CD8-positive, alpha-beta memory T cell (primary cell): ENCODE data around the gene C1orf174. TPM values are rescaled to one million over a fixed set of nuclear protein-coding genes. Genes with fewer than 3 reads are reported as not detected.

Source experiments
- CTCF ChIA-PET: fragments of 350-600 bp; sonication (Branson Sonifier 250); formaldehyde crosslinking; loops from one replicate; lab custom pipeline; 2021; ENCODE audit warnings: antibody characterized with exemption; lab: Charles Lee
- POLR2A ChIA-PET: fragments of 350-600 bp; sonication (Branson Sonifier 250); formaldehyde crosslinking; loops from one replicate; lab custom pipeline; 2021; ENCODE audit warnings: antibody characterized with exemption; lab: Charles Lee
- DNase-seq, 5 donors: peaks; one replicate each; pipeline versions ENCODE4 v3.0.0 to v3.0.0-alpha.2; 2020 to 2022; ENCODE audit warnings: mixed read lengths in 1 of 5
- H3K27ac ChIP-seq: one replicate; pipeline ENCODE4 v1.7.0; 2013; ENCODE audit warnings: low read depth, mild to moderate bottlenecking, low read length, moderate library complexity
- H3K27me3 ChIP-seq: 2 replicates; pipeline ENCODE4 v1.7.0; 2013; ENCODE audit warnings: low read length, mild to moderate bottlenecking; ENCODE audit not compliant: insufficient read depth, poor library complexity, severe bottlenecking
- H3K36me3 ChIP-seq: 2 replicates; pipeline ENCODE4 v1.7.0; 2013; ENCODE audit warnings: mild to moderate bottlenecking, low read length, moderate library complexity; ENCODE audit not compliant: insufficient read depth
- H3K4me1 ChIP-seq: 2 replicates; pipeline ENCODE4 v1.7.0; 2013; ENCODE audit warnings: mild to moderate bottlenecking, low read length, moderate library complexity; ENCODE audit not compliant: insufficient read depth
- H3K4me3 ChIP-seq: 2 replicates; pipeline ENCODE4 v1.7.0; 2013; ENCODE audit warnings: mild to moderate bottlenecking, low read length
- H3K9me3 ChIP-seq: 2 replicates; pipeline ENCODE4 v1.7.0; 2013; ENCODE audit warnings: mild to moderate bottlenecking, low read length
- H3K27ac Mint-ChIP-seq, 8 donors: one replicate each; pipeline ENCODE4 v1.8.0; 2020 to 2021; ENCODE audit warnings: mixed read lengths in 8 of 8, mild to moderate bottlenecking in 6 of 8, inconsistent platforms in 3 of 8, moderate library complexity in 3 of 8
- H3K27me3 Mint-ChIP-seq, 2 donors: one replicate each; pipeline ENCODE4 v1.8.0; 2020 to 2021; ENCODE audit warnings: mixed read lengths in 2 of 2, mild to moderate bottlenecking in 1 of 2, moderate library complexity in 1 of 2
- H3K36me3 Mint-ChIP-seq, 3 donors: one replicate each; pipeline ENCODE4 v1.8.0; 2020 to 2021; ENCODE audit warnings: mixed read lengths in 3 of 3, inconsistent platforms in 1 of 3, mild to moderate bottlenecking in 1 of 3
- H3K4me1 Mint-ChIP-seq, 3 donors: one replicate each; pipeline ENCODE4 v1.8.0; 2020 to 2021; ENCODE audit warnings: mixed read lengths in 3 of 3, inconsistent platforms in 1 of 3, mild to moderate bottlenecking in 1 of 3
- H3K4me3 Mint-ChIP-seq, 7 donors: one replicate each; pipeline ENCODE4 v1.8.0; 2020 to 2021; ENCODE audit warnings: mixed read lengths in 7 of 7, mild to moderate bottlenecking in 6 of 7, moderate library complexity in 4 of 7, inconsistent platforms in 2 of 7
- H3K9me3 Mint-ChIP-seq, 5 donors: one replicate each; pipeline ENCODE4 v1.8.0; 2020 to 2022; ENCODE audit warnings: mixed read lengths in 5 of 5, mild to moderate bottlenecking in 3 of 5, moderate library complexity in 2 of 5, inconsistent platforms in 1 of 5
- polyA plus RNA-seq: library from polyadenylated mRNA; unstranded; fragments of 300-500 nt; fragmentation: Illumina TruSeq; gene quantifications from one replicate; pipeline ENCODE4 v1.2.3, GENCODE V29; 2021
- total RNA-seq, 2 experiments: library from RNA; stranded (reverse); gene quantifications; one replicate each; pipeline ENCODE4 v1.2.3, GENCODE V29; 2021

C1orf174 gene
- total and polyA plus RNA-seq, 3 experiments from 2014 or later: 31.1 to 51.8 (median 49.7) TPM

GRCh38 chr1:3905266-3905952 lies 5.3 kb upstream of the C1orf174 start:
- POLR2A ChIA-PET: no interaction called here
- no peak overlapping the region for H3K27ac Mint-ChIP-seq
- DNase-seq: peak in 1 of 5 donors; percentile 22
- H3K27me3 ChIP-seq: no peaks in the 10 kb centered on the region
- H3K27ac ChIP-seq: no peak overlapping the region
- H3K4me3 ChIP-seq: no peak overlapping the region
- H3K4me1 ChIP-seq: peaks cover 36% of the 10 kb centered on the region
- H3K9me3 Mint-ChIP-seq: no peaks in the 10 kb centered on the region
- H3K36me3 ChIP-seq: no peaks in the 10 kb centered on the region
- H3K4me3 Mint-ChIP-seq: peak overlapping the region in 1 of 7 donors; percentile 29
- CTCF ChIA-PET: interaction anchor here (1.1 to 1.5 kb wide), 2 partner anchors 48 to 181 kb away, joined by 3 read pairs; partner anchors contain the start of gene DFFB
- peaks cover 6 to 9% of the 10 kb centered on the region in 2 donors for H3K27me3 Mint-ChIP-seq
- H3K4me1 Mint-ChIP-seq: peaks cover 7 to 26% (median 21%) of the 10 kb centered on the region in 3 donors
- H3K9me3 ChIP-seq: no peaks in the 10 kb centered on the region
- H3K36me3 Mint-ChIP-seq: peaks cover 0 to 5% (median 0%) of the 10 kb centered on the region in 3 donors

- H3K4me1 ChIP-seq: peaks cover 36% of the 10 kb centered on the region
- H3K36me3 Mint-ChIP-seq: peaks cover 0 to 9% (median 0%) of the 10 kb centered on the region in 3 donors
- H3K9me3 ChIP-seq: no peaks in the 10 kb centered on the region
- POLR2A ChIA-PET: no interaction called here
- no peaks in the 10 kb centered on the region for H3K9me3 Mint-ChIP-seq
- H3K27ac Mint-ChIP-seq: no peak overlapping the region
- DNase-seq: no peak
- no peaks in the 10 kb centered on the region for H3K27me3 ChIP-seq
- peaks cover 6 to 7% of the 10 kb centered on the region in 2 donors for H3K27me3 Mint-ChIP-seq
- CTCF ChIA-PET: interaction anchor here (1.1 to 1.5 kb wide), 2 partner anchors 47 to 180 kb away, joined by 3 read pairs; partner anchors contain the start of gene DFFB
- H3K4me1 Mint-ChIP-seq: peaks cover 8 to 32% (median 21%) of the 10 kb centered on the region in 3 donors
- H3K27ac ChIP-seq: no peak overlapping the region
- H3K4me3 ChIP-seq: no peak overlapping the region
- H3K36me3 ChIP-seq: no peaks in the 10 kb centered on the region
- peak overlapping the region in 1 of 7 donors; percentile 12 for H3K4me3 Mint-ChIP-seq
These were observed 4.7 kb upstream of the C1orf174 start for GRCh38 chr1:3904843-3905185.

- CTCF ChIA-PET: interaction anchor here (1.1 to 1.5 kb wide), 2 partner anchors 47 to 179 kb away, joined by 3 read pairs; partner anchors contain the start of gene DFFB
- Mint-ChIP-seq H3K4me1 (peaks cover 11 to 35% (median 24%) of the 10 kb centered on the region in 3 donors), H3K4me3 (peak overlapping the region in 3 of 7 donors; percentile 35 to 87 (median 41))
These were observed 4.2 kb upstream of the C1orf174 start for GRCh38 chr1:3904006-3904842.

GRCh38 chr1:3903141-3904005 lies 3.3 kb upstream of the C1orf174 start:
- Histone ChIP-seq H3K27ac (no peak overlapping the region), H3K4me1 (peaks cover 49% of the 10 kb centered on the region), H3K27me3 (no peaks in the 10 kb centered on the region), H3K4me3 (peak overlapping the region; percentile 9), H3K36me3 (no peaks in the 10 kb centered on the region), H3K9me3 (peaks cover 3% of the 10 kb centered on the region)
- DNase-seq: peak in 1 of 5 donors; percentile 57
- H3K27ac Mint-ChIP-seq: peak overlapping the region in 7 of 8 donors; percentile 9 to 91 (median 81)
- POLR2A ChIA-PET: no interaction called here
- peak overlapping the region; percentile 35 to 87 (median 43) for H3K4me3 Mint-ChIP-seq
- H3K9me3 Mint-ChIP-seq: peaks cover 0 to 5% (median 2%) of the 10 kb centered on the region in 5 donors
- H3K27me3 Mint-ChIP-seq: peaks cover 0 to 6% of the 10 kb centered on the region in 2 donors
- CTCF ChIA-PET: interaction anchor here (1.0 kb wide), 1 partner anchor 13 kb away, joined by 4 read pairs; no protein-coding TSS in a partner anchor
- peaks cover 18 to 43% (median 33%) of the 10 kb centered on the region in 3 donors for H3K4me1 Mint-ChIP-seq
- H3K36me3 Mint-ChIP-seq: peaks cover 0 to 14% (median 5%) of the 10 kb centered on the region in 3 donors

More at GRCh38 chr1:3904006-3904842, 4.2 kb upstream of the C1orf174 start:
- H3K36me3 ChIP-seq: no peaks in the 10 kb centered on the region
- H3K4me3 ChIP-seq: no peak overlapping the region
- H3K27ac ChIP-seq: no peak overlapping the region
- peaks cover 40% of the 10 kb centered on the region for H3K4me1 ChIP-seq
- POLR2A ChIA-PET: no interaction called here
- Mint-ChIP-seq H3K9me3 (no peaks in the 10 kb centered on the region), H3K27me3 (peaks cover 1 to 6% of the 10 kb centered on the region in 2 donors), H3K36me3 (peaks cover 0 to 10% (median 0%) of the 10 kb centered on the region in 3 donors), H3K27ac (peak overlapping the region in 3 of 8 donors; percentile 9 to 81 (median 66))
- H3K27me3 ChIP-seq: no peaks in the 10 kb centered on the region
- peak in 1 of 5 donors; percentile 48 for DNase-seq
- no peaks in the 10 kb centered on the region for H3K9me3 ChIP-seq

- no peaks in the 10 kb centered on the region for H3K27me3 ChIP-seq
- H3K9me3 ChIP-seq: peaks cover 9% of the 10 kb centered on the region
- no peaks in the 10 kb centered on the region for H3K36me3 ChIP-seq
- Mint-ChIP-seq H3K9me3 (peaks cover 2 to 9% (median 5%) of the 10 kb centered on the region in 5 donors), H3K36me3 (peaks cover 0 to 17% (median 12%) of the 10 kb centered on the region in 3 donors), H3K27ac (peak overlapping the region; percentile 47 to 91 (median 76)), H3K4me3 (peak overlapping the region in 6 of 7 donors; percentile 26 to 97 (median 90)), H3K4me1 (peaks cover 22 to 50% (median 40%) of the 10 kb centered on the region in 3 donors), H3K27me3 (peaks cover 0 to 5% of the 10 kb centered on the region in 2 donors)
- ChIA-PET POLR2A (no interaction called here), CTCF (interaction anchor here (1.0 kb wide), 1 partner anchor 12 kb away, joined by 4 read pairs; no protein-coding TSS in a partner anchor)
- H3K4me1 ChIP-seq: peaks cover 49% of the 10 kb centered on the region
- H3K27ac ChIP-seq: no peak overlapping the region
- peak overlapping the region; percentile 9 for H3K4me3 ChIP-seq
- DNase-seq: peak in 2 of 5 donors; percentile 15 to 52
These were observed 2.6 kb upstream of the C1orf174 start for GRCh38 chr1:3902571-3903091.

- peak in 2 of 5 donors; percentile 44 to 51 for DNase-seq
- H3K27me3 ChIP-seq: no peaks in the 10 kb centered on the region
- no peak overlapping the region for H3K27ac ChIP-seq
- peak overlapping the region; percentile 9 for H3K4me3 ChIP-seq
- H3K27ac Mint-ChIP-seq: peak overlapping the region in 7 of 8 donors; percentile 63 to 98 (median 71)
- POLR2A ChIA-PET: no interaction called here
- peaks cover 25 to 54% (median 44%) of the 10 kb centered on the region in 3 donors for H3K4me1 Mint-ChIP-seq
- CTCF ChIA-PET: interaction anchor here (1.3 to 3.0 kb wide), 2 partner anchors 18 to 44 kb away, joined by 3 to 9 read pairs; partner anchors contain the start of gene DFFB
- H3K36me3 ChIP-seq: no peaks in the 10 kb centered on the region
- peaks cover 49% of the 10 kb centered on the region for H3K4me1 ChIP-seq
- peaks cover 2 to 12% (median 9%) of the 10 kb centered on the region in 5 donors for H3K9me3 Mint-ChIP-seq
- H3K27me3 Mint-ChIP-seq: peaks cover 0 to 2% of the 10 kb centered on the region in 2 donors
- H3K36me3 Mint-ChIP-seq: peaks cover 3 to 20% (median 12%) of the 10 kb centered on the region in 3 donors
- H3K9me3 ChIP-seq: peaks cover 13% of the 10 kb centered on the region
- peak overlapping the region; percentile 40 to 97 (median 92) for H3K4me3 Mint-ChIP-seq
These were observed 2.0 kb upstream of the C1orf174 start for GRCh38 chr1:3902111-3902511.
